ENCODE results near the gene NHERF1.

NHERF1 gene

DNA sequence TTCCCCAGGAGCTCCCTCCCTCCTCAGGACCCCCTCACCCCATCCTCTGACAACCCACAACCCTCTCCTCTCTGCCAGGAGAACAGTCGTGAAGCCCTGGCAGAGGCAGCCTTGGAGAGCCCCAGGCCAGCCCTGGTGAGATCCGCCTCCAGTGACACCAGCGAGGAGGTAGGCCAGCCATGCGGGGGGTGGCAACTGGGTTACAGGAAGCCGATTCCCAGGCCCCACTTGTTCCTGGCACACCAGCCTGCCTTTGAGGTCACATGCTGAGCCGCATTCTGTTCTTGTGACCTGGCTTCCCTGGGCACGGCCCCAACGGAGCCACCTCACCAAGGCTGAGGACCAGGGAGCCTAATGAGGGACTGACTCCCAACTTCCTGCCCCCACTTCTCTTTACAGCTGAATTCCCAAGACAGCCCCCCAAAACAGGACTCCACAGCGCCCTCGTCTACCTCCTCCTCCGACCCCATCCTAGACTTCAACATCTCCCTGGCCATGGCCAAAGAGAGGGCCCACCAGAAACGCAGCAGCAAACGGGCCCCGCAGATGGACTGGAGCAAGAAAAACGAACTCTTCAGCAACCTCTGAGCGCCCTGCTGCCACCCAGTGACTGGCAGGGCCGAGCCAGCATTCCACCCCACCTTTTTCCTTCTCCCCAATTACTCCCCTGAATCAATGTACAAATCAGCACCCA, 19.8 kb downstream of the NHERF1 start:
- peak; percentile 81 for DNase-seq (ENCODE audit: low spot score)

DNA sequence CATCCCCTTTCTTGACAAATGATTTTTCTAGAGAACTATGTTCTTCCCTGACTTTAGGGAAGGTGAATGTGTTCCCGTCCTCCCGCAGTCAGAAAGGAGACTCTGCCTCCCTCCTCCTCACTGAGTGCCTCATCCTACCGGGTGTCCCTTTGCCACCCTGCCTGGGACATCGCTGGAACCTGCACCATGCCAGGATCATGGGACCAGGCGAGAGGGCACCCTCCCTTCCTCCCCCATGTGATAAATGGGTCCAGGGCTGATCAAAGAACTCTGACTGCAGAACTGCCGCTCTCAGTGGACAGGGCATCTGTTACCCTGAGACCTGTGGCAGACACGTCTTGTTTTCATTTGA, 20.3 kb downstream of the NHERF1 start:
- peak; percentile 35 for DNase-seq (ENCODE audit: low spot score)

DNA sequence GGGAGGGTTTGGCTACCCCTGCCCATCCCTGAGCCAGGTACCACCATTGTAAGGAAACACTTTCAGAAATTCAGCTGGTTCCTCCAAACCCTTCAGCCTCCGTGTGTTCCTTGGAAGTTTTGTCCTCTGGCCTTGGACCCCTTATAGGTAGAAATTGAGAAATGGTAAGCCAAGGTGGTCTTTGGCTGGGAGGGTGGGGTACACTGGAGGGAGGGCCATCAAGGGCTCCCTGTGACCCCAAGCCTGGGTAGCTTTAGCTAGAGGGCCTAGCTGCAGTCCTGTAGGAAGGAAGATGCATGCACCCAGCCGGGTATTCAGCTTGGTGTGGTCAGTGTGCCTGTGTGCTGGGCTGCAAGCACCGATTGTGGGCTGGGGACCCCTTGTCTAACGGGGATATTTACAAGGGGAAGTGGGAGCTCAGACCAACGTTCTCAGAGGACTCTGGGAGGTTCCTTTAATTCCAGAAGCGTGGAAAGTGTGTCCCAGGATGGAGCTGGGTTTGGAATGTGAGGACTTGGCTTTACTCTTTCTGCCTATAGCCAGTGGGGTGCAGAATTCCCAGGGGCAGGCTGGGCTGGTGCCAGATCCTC, 20.9 kb downstream of the NHERF1 start:
- peak; percentile 15 for DNase-seq (ENCODE audit: low spot score)

DNA sequence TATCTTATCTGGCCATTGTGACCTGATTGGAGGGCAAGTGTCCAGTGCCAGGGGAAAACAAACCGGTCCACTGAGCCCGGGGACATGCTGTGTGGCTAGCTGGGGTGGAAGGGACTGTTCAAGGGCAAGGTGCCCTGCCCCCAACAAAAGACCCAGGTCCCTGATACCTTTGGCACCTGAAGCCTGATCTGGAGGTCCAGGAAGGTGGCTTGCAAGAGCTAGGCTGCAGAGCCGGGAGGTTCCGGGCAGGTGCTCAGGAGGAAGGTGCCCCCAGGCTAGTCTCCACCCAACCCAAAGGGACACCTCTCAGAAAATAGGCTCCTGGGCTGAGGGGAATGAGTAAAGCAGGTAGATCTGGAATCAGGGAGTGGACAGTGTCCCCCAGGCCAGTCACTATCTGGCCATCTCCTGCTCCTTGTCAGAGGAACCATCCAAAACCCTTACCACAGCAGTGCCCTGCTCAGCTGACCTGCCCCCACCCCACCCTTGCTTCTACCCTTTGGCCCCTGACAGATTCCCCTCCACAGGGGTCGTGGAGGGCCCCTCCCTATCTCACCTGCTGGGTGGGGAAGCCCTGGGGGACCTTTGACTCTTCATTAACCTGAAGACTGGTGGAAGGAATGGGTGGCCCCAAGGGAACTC, 21.5 kb downstream of the NHERF1 start:
- DNase-seq (ENCODE audit: low spot score): no peak

DNA sequence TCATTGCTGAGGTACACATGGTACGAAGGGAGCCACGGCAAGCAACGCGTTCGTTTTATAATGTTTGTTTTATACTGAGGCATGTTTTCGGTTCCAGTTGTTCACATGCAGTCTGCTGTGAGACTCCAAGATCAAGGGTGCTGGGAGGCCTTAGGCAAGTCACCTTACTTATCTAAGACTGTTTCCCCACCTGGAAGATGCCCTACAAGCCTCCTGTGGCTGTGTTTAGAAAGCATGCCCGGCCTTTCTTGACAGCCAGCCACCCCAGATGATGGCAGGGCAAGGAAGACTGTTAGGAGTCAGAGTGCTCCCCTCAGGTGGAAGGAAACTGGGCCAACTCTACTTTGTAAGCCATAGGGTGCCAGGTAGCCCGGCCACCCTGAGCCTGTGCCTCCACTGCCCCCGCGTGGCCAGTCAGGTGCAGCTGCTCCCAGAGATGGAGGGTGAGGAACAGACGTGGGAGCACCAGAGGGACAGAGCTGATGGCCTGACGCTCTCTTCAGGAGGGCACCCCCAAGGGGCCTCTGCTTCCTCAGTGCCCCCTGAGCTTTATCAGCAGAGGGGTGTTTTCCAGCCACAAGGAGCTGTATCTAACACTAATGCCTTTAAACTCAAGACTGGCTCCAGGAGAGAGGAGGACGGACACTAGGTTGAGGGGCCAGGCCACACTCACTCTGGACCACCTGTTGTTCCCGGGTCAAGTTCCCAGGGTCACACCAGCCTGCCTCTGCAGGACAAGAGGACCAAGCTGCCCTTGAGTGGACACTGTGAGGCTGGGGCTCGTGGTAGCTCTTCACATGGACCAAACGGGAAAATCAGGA, 22.3 kb downstream of the NHERF1 start:
- DNase-seq (ENCODE audit: low spot score): peak; percentile 90

DNA sequence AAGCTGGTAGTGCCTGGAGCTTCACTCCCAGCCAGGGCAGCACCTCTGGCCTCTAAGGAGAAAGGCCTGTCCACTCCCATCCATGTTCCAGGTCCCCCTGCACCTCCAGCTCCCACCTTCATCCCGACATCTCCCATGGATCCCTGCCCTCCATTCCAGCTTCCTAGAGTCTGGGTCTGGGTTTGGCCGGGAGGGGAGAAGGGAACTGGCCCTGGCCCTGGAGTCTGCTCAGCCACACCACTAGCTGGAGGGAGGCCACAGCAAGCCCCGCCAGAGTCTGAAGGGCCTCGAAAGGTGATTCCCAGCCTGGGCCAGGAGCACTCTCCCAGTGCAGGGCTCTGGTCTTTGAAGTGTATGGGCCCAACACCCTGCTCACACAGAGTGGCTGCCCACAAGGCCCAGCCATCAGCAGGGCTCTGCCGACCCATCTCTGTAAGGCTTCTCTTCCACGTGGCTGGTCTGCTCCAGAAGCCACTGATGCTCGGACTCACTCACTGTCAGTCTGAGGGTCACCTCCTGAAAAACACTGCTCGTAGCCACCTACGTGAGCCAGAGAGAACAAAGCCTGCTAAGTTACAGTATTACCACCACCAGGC, 23.0 kb downstream of the NHERF1 start:
- DNase-seq (ENCODE audit: low spot score): peak; percentile 12

DNA sequence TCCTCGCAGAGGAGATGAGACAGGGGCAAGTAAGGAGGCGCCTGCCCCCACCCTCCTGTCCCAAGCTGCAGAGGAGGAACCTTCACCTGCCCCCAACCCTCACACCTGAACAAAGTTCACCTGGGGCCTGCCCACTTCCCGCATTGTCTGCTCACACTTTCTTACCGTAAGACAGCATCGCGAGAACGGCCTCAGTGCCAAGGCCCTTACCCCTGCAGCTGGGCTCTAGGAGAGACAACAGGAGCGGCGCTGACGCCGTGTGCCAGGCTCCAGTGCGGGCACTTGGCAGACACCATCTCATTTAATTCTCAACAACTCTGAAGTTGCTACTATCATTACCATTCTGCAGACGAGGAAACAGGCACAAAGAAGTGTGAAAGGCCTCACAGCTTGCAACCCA, 23.6 kb downstream of the NHERF1 start:
- no peak for DNase-seq (ENCODE audit: low spot score)

DNA sequence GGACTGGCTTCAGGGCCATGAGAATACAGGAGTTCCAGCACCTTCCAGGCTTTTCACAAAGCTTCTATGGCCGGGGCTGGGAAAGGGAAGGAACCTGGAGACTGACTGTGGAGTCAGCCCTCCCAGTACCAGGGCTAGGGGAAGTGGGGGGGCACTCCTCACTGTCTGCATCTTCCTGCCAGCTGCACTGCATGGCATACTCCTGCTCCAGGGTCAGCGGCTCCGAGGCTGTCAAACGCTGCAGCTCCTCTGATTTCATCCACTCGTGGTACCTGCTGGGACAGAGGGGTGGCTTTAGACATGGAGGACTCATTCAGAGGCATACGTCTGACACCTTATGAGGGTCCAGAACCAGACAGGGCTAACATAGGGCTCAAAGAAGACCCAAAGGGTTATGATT, 25.0 kb downstream of the NHERF1 start:
- DNase-seq (ENCODE audit: low spot score): no peak

DNA sequence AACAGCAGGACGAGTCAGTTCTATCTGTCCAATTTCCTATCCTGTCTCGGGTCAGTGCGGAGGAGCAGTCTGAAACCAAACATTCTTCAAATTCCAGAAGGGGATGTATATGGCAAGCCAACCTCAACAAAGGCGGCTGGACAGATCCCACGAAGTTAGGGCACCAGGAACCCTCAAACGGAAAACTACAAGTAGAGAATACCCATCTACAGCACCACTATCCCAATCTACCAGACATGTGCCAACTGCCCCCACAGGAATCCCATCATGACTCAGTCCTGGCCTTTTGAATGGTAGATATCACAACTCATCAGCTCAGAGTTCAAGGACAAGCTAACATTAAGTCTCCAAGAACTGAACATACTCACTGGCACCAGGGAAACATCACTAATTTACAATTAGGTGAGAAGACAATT, 25.5 kb downstream of the NHERF1 start:
- no peak for DNase-seq (ENCODE audit: low spot score)

DNA sequence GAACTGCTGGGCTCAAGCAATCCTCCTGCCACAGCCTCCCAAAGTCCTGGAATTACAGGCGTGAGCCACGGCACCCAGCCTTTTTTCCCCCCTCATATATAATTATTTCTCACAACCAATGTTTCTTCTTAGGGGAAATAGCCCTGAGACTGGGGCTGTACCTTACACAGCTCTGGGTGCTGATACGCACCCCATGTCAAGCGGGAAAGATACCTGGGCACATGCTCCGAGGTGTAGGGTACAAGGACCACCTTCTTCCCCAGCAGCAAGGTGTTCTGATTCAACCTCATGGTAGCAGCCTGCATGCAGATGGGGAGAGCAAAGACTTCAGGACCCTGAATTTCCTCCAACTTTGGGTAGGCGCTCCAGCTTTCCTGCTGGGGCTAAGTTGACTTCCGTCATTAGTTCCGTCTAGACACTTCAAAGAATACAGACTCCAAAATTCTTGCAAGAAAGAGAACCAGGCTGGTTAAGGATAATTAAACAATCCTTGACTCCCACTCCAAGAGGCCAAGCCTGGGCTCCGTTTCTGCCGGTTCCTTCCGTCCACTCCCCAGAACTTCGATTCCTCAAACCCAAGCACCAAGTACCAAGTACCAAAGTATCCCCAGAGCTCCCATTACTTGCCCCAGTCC, 27.1 kb downstream of the NHERF1 start:
- peak; percentile 6 for DNase-seq (ENCODE audit: low spot score)

DNA sequence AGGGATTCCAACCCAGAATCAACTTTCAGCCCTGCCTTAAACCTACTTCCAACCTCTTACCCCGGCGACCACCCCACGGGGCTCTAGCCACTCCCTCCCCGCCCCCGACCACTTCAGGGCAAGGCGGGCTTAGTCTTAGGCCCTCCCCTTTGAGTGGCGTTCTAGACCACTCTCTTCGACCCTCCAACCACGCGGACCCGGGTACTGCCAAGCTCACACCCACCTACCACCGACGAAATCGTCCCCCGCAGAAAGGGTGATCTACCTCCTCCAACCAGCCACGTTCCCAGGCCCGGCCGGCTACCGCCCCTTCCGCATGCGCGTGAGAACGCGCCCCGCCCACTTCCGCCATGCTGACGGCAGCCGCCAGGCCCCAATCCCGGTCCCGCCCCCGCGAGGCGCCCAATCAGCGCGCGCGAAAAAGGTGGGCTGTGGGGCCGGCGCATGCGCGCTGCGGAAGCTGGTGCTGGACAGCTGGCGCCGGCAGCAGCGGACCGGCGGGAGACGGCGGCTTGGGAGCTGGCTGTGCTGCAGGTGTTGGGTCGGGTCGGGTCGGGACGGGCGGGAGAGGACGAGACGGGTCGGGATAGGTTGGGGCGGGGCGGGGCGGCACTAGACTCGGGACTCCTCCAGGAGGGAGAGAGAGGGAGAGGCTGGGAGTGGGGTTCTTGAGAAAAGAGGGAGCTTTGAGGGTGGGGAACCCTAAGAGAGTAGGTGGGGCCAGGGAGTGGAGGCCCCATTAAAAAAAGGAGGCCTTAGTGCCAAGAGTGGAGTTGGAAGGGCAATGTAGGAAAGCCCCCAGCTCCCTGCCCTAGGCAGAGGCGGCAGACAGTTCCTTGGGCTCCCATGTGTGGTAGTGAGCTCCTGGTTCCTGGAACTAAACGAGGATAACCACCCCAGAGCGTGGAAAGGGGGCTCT, 27.9 kb downstream of the NHERF1 start, which contains the start of gene NAT9:
NAT9 (minus strand) TSS at position 302 of the 919 bp plus-strand sequence. CDS start 647 bp downstream, outside the sequence.
- DNase-seq (ENCODE audit: low spot score): peak; percentile 93

DNA sequence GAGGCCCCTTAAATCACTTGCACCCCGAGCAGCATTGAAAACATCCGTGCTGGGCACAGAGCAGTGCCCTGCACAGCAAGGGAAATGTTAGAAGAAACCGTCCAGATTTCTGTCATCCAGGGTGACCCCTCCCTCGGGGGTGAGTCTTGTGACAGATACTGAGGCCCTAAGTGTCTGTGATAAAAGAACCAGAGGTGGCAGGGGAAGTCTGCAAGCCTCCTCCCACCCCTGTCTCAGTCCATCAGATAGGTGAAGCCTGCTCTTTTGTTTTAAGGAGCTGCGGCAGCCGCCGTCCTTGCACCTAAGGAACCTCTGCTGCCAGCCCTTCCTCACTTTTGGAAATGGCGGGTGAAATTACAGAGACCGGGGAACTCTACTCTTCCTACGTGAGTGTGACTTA, 28.6 kb downstream of the NHERF1 start:
- DNase-seq (ENCODE audit: low spot score): no peak

DNA sequence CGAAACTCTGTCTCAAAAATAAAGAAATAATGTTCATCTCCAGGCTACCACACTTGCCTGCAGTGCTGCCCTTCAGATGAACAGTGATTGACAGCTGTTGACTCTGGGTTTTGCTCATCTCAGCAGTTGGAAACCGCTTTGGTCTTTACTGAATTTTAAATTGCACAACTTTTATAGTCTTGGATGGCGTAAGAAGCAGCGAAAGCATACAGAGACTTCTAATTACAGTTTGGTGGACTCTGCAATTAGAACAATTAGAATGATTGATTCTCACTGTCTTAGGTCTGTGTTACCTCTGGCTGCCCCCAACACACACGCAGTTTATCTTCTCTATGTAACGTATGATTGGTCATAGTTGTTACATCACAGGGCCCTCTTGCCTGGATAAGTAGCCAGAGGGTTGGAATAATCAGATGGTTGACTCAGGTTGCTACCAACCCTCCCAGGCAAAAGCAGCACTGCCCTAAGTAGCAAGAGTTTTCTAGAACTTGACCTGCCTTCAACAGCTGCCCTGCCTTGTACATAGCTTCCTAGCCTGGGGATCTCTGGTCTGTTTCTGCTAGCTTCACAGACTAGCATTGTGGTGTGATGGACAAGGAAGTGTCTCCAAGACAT, 29.6 kb downstream of the NHERF1 start:
- DNase-seq (ENCODE audit: low spot score): no peak

DNA sequence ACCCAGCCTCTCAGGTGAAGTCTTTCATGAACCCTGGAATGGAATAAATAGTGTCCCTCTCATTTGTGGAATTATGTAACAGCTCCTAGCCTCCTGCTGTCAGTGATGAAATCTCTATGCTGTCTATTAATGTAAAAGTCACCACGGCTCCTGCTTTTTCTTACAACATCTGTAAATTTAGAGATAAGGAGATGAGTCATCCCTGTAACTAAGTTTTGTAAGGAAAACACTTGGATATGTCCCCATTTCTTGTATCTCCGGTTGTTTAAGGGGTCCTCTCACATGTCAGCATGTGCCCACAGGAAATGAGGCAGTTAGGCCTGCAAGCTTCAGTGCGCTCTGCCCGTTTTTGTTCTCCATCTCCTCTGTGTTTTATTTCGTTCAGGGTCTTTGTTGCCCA, 30.5 kb downstream of the NHERF1 start:
- no peak for DNase-seq (ENCODE audit: low spot score)

DNA sequence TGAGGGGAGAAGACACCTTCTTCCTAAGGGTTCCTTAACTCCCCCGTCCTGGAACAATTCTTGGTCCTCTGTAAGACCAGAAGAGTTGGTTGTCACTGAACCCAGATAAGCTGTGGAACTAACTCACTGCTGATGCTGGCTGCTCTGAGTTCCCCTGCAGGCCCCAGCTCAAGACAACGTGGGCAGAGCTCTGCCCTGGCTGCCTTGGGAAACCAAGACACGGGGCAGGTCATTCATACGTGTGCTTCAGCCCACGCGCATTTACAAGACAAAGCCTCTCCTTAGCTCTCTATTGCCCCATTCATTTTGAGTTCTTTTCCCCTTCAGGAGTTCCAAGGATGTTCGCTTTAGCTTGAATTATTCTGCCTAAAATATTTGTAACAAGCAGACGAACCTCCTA, 31.1 kb downstream of the NHERF1 start:
- no peak for DNase-seq (ENCODE audit: low spot score)

DNA sequence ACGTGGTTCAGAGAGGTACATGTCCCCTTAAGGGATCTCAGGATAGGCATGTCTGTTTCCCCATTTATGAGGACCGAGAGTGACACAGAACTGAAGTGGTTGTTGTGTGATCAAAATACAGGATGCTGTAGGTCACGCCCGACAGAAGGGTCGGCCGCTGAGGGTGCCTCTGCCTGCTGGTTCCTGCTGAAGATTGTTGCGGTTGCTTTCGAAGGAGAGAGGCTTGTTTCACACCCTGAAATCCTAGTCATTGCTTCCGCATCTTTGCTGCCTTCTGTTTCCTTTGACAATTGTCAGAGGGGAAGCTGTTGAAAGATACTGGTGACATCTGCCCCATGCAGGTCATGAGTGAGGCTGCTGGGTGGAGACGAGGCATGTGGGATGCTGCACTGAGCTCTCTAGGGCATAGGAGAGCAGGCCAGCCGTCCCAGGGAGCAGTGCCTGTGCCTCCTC, 31.5 kb downstream of the NHERF1 start:
- peak; percentile 1 for DNase-seq (ENCODE audit: low spot score)

DNA sequence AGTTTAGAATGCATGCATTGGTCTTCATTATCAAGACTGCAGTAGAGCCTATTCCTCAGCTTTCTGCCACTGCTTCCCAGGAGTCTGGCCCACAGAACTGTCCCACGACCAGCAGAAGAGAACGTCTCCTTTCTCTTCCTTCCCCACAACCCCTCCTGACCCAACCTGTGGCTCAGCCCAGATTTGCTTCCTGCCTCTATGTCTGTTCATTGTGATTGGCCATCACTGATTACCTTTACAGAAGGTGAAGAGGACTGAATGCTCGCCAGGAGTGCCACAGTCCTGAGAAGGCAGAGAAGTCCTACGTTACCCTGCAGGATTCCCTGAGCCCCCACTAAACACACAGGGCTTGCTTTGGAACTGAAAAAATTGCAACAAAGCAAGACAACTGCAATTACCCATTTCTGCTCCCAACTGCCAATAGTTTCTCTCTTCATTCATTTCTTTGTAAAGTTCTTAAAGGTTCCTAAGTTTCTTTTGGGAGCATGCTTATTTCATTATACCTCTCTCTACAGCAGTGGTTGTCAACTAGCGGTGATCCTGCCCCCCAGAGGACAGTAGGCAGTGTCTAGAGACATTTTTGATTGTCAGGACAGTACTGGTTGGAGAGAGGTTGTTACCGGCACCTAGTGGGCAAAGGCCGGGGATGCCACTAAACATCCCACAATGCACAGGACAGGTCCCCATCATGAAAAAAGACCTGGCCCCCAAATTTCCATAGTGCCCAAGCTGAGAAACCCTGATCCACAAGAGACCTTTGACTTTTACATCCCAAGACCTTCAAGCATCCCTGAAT, 32.2 kb downstream of the NHERF1 start:
- peak; percentile 68 for DNase-seq (ENCODE audit: low spot score)

DNA sequence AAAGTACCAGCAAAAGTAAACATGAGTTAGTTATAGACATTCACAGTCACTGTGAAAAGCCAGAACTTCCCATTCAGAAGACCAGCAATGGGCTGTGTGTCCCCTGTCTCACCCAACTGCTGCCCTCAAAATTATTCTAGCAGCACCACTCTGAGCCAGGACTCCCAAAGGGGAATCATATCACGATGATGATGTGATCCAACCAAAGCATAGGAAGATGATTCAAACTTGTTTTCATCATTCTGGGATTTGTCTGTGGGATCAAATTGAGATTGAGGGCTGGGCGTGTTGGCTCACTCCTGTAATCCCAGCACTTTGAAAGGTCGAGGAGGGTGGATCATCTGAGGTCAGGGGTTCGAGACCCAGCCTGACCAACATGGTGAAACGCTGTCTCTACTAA, 34.1 kb downstream of the NHERF1 start:
- DNase-seq (ENCODE audit: low spot score): no peak

DNA sequence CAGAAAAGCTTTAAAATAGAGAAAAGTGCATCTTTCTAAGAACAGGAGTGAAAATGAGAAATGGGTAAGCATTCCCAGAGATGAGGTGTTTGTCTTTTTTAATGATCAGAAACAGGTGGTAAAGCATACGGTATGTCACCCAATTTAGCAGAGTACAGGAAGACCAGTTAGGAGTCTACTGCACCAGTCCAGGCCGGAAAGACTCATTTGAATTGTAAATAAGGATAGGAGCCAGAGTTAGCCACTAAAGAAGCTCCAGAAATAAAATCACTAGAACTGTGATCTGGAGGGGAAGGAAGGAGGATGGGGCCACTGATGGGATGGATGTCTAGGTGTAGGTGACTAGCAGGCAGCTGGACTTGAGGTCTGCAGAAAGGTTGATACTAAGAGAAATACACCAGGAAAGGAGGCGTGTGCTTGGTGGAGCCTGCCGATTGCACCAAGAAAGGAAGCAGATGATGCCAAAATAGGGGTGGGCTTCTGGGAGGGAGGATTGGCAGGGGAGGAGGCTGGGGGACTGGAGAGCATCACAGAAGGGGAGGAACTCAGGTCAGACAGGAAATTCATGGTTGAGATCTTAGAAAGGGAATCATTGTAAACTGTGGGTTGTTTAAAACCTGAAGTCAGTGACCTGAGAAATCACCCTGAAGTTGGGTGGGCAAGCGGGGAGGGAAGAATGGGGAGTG, 35.8 kb downstream of the NHERF1 start:
- DNase-seq (ENCODE audit: low spot score): no peak

Measured in cerebellar cortex (tissue), 1 donor.